GM10248 (cell line): ENCODE measurements around the gene THAP5.

Experiments
- CTCF ChIA-PET: fragments of 300-600 bp; sonication (Branson Sonifier 250); formaldehyde crosslinking; extraction: SDS; loops from one replicate; lab custom pipeline; 2021; ENCODE audit warnings: antibody characterized with exemption; lab: Yijun Ruan, JAX
- POLR2A ChIA-PET: fragments of 350-650 bp; sonication (Branson Sonifier 250); formaldehyde crosslinking; extraction: SDS; loops from one replicate; lab custom pipeline; 2020; ENCODE audit warnings: antibody characterized with exemption; lab: Yijun Ruan, JAX
- DNase-seq: peaks from one replicate; pipeline ENCODE4 v3.0.0; 2012; ENCODE audit errors: extremely low spot score
- CTCF ChIP-seq: IDR thresholded peaks from 2 replicates; pipeline ENCODE4 v1.5.1; 2012; ENCODE audit warnings: mild to moderate bottlenecking, low read depth; ENCODE audit errors: extremely low read depth, missing control alignments, control extremely low read depth

Gene THAP5

GRCh38 chr7:108515630-108516029 lies 53.9 kb downstream of the THAP5 start:
- TF ChIP-seq CTCF = no peak
- ChIA-PET CTCF (interaction anchor here (1.0 to 3.1 kb wide), 4 partner anchors 10 to 62 kb away, joined by 3 to 12 read pairs (median 6); partner anchors contain the start of gene PNPLA8), POLR2A (interaction anchor here (1.0 kb wide), 1 partner anchor 10 kb away, joined by 3 read pairs; the partner anchor contains the start of gene PNPLA8)
- DNase-seq = no peak

GRCh38 chr7:108515013-108515412 lies 54.5 kb downstream of the THAP5 start:
- ChIA-PET POLR2A (interaction anchor here (1.0 kb wide), 1 partner anchor 11 kb away, joined by 3 read pairs; the partner anchor contains the start of gene PNPLA8), CTCF (interaction anchor here (1.0 to 3.1 kb wide), 4 partner anchors 10 to 62 kb away, joined by 3 to 12 read pairs (median 6); partner anchors contain the start of gene PNPLA8)
- TF ChIP-seq CTCF = no peak
- DNase-seq = no peak
